ENCODE measurements around the gene MYOM3.
A peak's percentile ranks its signal among the peaks of the same experiment; 100 is the strongest.
"Not testable (repeated sequence)": the region's sequence is repeated elsewhere in the genome, so short reads cannot be mapped to it uniquely, and the experiment has no call there.

MYOM3 gene

DNA sequence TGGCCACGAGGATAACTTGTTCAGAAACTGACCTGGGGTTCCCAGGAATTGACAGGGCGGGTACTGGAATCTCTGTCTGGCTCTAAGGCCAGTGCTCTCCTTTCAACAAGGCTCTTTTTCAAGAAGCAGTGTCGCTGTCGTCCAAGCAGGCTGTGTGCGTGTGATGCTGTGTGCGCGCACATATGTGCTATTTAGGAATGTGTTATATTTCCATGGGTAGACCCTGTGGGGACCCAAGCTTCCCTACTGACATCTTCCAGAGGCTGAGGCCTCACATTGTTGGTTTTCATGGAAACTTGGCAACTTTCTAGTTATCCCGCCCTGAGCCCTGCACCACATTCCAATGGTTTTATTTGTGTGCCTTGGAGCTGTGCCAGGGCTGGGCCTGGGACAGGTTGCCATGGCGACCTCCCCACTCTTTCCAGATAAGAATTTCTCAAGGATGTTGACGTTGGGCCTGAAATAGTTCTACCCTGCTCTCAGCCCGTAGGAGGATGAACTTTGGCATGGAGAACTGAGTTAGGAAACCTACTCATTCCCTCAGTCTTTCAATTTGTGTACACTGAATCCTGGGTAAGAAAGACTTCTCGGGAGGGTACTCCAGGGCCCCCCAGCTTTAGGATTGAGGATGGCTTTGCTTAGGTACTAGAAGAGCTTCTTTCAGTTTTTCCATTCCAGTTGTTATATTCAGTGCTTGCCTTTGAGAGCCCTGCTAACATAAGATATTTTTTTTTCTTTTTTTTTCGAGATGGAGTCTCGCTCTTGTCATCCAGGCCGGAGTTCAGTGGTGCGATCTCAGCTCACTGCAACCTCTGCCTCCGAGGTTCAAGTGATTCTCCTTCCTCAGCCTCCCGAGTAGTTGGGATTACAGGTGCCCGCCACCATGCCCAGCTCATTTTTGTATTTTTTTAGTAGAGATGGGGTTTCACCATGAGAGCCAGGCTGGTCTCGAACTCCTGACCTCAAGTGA, 93.0 kb downstream of the MYOM3 start:
- peaks cover 36% of the 10 kb centered on the region for H3K4me1 ChIP-seq (ENCODE audit: control insufficient read depth, insufficient read depth, low read length)
- H3K4me3 ChIP-seq (ENCODE audit: low read length), result peak overlapping the region; percentile 27
- H3K27ac ChIP-seq (ENCODE audit: low read depth, low read length), result peak overlapping the region; percentile 79
- H3K9ac ChIP-seq (ENCODE audit: low read length), result no peak overlapping the region
- no peaks in the 10 kb centered on the region for H3K36me3 ChIP-seq (ENCODE audit: control insufficient read depth, insufficient read depth, low read length)
- H3K27me3 ChIP-seq (ENCODE audit: control insufficient read depth, insufficient read depth, low read length), result no peaks in the 10 kb centered on the region

DNA sequence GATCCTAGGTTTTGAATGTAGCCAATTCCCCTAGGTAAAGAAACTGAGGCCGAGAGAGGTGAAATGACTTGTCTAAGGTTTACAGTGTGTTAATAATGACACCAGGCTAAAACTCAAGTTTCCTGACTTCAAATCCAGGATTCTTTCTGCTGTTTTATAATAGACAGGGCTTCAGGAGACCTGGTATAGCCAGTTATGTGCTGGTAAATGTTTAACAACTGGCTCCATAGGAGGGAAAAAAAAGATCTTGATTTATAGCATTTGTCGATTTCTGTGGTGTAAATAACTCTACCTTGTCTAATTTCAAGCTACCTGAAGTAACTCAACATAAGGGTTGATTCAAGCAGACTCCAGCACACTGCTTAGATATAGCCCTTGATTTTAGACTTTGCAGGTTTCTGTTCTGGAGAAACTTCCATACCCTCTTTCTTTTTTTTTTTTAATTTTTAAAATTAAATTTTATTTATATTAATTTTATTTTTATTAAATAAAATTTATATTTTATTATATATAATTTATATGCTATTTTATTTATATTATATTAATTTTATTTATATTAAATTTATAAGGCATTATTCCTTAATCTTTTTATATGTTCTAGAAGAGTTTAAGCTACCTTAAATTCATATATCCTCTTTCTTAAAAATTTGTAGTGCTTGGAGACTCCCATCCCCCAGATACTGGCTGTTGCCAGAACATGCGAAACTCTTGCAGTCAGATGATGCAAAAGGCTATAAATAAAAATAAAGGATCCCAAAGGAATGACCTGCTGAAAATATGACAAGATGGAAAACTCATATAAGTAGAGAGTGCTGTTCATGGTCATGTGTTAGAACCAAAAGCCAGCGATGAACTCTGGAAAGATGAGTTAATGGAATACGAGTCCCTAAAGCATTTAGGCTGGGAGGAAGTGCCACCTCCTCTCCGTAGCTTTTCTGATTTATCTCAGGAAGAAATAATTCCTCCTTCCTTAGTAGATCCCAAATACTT, 96.4 kb downstream of the MYOM3 start:
- Histone ChIP-seq H3K27me3 (ENCODE audit: control insufficient read depth, insufficient read depth, low read length) (no peaks in the 10 kb centered on the region), H3K9ac (ENCODE audit: low read length) (no peak overlapping the region), H3K4me1 (ENCODE audit: control insufficient read depth, insufficient read depth, low read length) (peaks cover 20% of the 10 kb centered on the region)

DNA sequence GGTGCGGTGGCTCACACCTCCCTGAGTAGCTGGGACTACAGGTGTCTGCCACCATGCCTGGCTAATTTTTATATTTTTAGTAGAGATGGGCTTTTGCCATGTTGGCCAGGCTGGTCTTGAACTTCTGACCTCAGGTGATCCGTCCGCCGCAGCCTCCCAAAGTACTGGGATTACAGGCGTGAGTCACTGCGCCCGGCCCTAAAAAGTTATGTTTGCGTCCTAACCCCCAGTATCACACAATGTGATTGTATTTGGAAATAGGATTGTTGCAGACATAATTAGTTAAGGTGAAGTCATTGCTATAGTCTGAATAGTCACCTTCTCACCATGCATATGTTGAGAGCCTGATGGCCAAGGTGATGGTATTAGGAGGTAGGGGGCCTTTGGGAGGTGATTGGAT, 99.1 kb downstream of the MYOM3 start:
- not testable (repeated sequence) for H3K4me3 ChIP-seq (ENCODE audit: low read length); H3K27me3 ChIP-seq (ENCODE audit: control insufficient read depth, insufficient read depth, low read length); H3K27ac ChIP-seq (ENCODE audit: low read depth, low read length); H3K36me3 ChIP-seq (ENCODE audit: control insufficient read depth, insufficient read depth, low read length); H3K9ac ChIP-seq (ENCODE audit: low read length)
- peaks cover 11% of the 10 kb centered on the region for H3K4me1 ChIP-seq (ENCODE audit: control insufficient read depth, insufficient read depth, low read length)

More for the DNA sequence above, 96.4 kb downstream of the MYOM3 start:
- Histone ChIP-seq H3K27ac (ENCODE audit: low read depth, low read length) (peak overlapping the region; percentile 73), H3K36me3 (ENCODE audit: control insufficient read depth, insufficient read depth, low read length) (no peaks in the 10 kb centered on the region), H3K4me3 (ENCODE audit: low read length) (peak overlapping the region; percentile 8)

DNA sequence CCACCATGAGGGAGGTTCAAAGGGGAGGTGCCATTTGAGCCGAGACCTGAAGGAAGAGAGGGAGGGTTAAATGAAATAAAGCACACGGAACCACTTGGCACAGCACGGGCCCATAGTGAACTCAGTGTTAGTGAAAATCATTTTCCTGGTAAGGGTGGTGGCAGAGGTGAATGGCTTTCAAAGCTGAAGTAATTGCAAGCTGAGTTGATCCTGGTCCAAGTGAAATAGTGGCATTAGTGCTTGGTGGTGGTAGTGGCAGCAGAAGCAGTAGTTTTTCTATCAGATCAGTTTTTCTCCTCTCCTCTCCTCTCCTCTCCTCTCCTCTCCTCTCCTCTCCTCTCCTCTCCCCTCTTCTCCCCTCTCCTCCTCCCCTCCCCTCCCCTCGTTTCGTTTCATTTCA, 101.3 kb downstream of the MYOM3 start:
- no peaks in the 10 kb centered on the region for H3K36me3 ChIP-seq (ENCODE audit: control insufficient read depth, insufficient read depth, low read length)
- no peaks in the 10 kb centered on the region for H3K27me3 ChIP-seq (ENCODE audit: control insufficient read depth, insufficient read depth, low read length)
- H3K9ac ChIP-seq (ENCODE audit: low read length), result no peak overlapping the region
- H3K4me3 ChIP-seq (ENCODE audit: low read length), result no peak overlapping the region
- H3K4me1 ChIP-seq (ENCODE audit: control insufficient read depth, insufficient read depth, low read length), result peaks cover 2% of the 10 kb centered on the region
- H3K27ac ChIP-seq (ENCODE audit: low read depth, low read length), result no peak overlapping the region

DNA sequence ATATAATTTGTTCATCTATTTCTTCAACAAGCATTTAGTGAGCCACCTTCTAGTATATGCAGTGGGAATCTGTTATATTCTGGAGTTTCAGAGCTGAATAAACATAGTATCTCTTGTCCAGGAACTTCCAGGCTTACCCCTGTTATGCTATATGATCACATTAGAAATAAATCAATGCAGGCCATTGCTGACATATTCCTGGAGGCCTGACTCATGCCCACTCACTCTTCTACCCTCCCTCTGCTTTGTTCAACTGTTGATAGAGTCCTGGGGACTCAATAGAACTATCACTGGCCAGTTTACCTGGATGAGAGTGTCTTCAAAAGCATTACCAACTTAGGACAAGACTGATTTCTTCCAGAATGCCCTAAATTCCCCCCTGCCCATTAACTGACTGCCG, 102.5 kb downstream of the MYOM3 start:
- Histone ChIP-seq H3K27me3 (ENCODE audit: control insufficient read depth, insufficient read depth, low read length) (no peaks in the 10 kb centered on the region), H3K36me3 (ENCODE audit: control insufficient read depth, insufficient read depth, low read length) (no peaks in the 10 kb centered on the region), H3K9ac (ENCODE audit: low read length) (no peak overlapping the region), H3K4me3 (ENCODE audit: low read length) (no peak overlapping the region), H3K27ac (ENCODE audit: low read depth, low read length) (no peak overlapping the region), H3K4me1 (ENCODE audit: control insufficient read depth, insufficient read depth, low read length) (no peaks in the 10 kb centered on the region)

DNA sequence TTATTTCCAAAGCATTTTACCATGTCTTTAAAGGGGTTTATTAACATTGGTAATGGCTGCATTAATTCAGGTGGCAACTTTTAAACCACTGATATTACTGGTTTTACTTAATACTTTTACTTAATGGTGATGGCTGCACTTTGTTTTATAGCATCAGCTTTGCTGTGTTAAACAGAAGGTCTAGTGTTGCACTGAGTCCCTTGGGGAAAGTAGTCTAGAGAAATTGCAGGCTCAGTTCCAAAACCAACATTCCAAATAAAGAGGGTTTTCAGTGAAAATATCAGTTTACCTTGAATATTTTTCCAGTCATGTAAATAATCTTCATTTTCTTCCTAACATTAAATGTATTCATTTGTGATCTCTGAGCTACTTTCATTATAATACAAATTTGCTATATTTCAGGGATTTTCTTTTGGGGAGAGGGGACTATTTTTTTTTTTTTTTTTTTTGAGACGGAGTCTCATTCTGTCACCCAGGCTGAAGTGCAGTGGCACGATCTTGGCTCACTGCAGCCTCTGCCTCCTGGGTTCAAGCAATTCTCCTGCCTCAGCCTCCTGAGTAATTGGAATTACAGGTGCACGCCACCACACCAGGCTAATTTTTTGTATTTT, 103.3 kb downstream of the MYOM3 start:
- H3K9ac ChIP-seq (ENCODE audit: low read length); H3K27ac ChIP-seq (ENCODE audit: low read depth, low read length); H3K36me3 ChIP-seq (ENCODE audit: control insufficient read depth, insufficient read depth, low read length): not testable (repeated sequence)

DNA sequence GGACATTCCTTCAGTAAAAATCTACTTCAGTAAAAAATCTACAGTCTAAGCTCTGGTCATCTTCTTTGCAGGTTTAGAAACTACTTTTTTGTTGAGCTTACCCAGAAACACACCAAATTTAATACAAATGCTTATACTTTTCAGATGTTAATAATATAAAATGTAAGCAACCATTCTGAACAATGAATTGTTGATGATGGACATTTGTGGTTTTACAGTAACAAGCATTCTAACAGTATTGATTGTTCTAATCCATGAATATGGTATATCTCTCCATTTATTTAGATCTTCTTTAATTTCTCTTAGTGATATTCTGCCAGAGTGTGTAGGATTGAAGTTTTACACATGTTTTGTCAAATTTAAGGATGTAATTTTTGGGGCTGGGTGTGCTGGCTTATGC, 104.9 kb downstream of the MYOM3 start:
- Histone ChIP-seq H3K4me3 (ENCODE audit: low read length) (no peak overlapping the region), H3K9ac (ENCODE audit: low read length) (no peak overlapping the region), H3K4me1 (ENCODE audit: control insufficient read depth, insufficient read depth, low read length) (no peaks in the 10 kb centered on the region), H3K27ac (ENCODE audit: low read depth, low read length) (no peak overlapping the region), H3K27me3 (ENCODE audit: control insufficient read depth, insufficient read depth, low read length) (no peaks in the 10 kb centered on the region), H3K36me3 (ENCODE audit: control insufficient read depth, insufficient read depth, low read length) (no peaks in the 10 kb centered on the region)

More for the DNA sequence above, 103.3 kb downstream of the MYOM3 start:
- not testable (repeated sequence) for H3K4me3 ChIP-seq (ENCODE audit: low read length); H3K27me3 ChIP-seq (ENCODE audit: control insufficient read depth, insufficient read depth, low read length); H3K4me1 ChIP-seq (ENCODE audit: control insufficient read depth, insufficient read depth, low read length)

Measured in rectal smooth muscle tissue (tissue), 1 donor.